GM19043 (cell line): Measurements from ENCODE around the gene TSHZ1.

Experiments
- ATAC-seq: cut with Tn5 transposase; IDR thresholded peaks from one replicate; pipeline ENCODE4 v1.9.1; 2021; ENCODE audit warnings: low read depth; ENCODE audit not compliant: unreplicated experiment

TSHZ1 gene

GRCh38 chr18:75218065-75218923 lies 7.7 kb downstream of the TSHZ1 start:
- no peak for ATAC-seq

- ATAC-seq: no peak
Observed at GRCh38 chr18:75219745-75220375, 9.3 kb downstream of the TSHZ1 start.

- no peak for ATAC-seq
Observed at GRCh38 chr18:75220551-75221355, 10.2 kb downstream of the TSHZ1 start.

GRCh38 chr18:75221397-75221796 lies 10.8 kb downstream of the TSHZ1 start:
- no peak for ATAC-seq

- no peak for ATAC-seq
Observed at GRCh38 chr18:75221897-75222296, 11.3 kb downstream of the TSHZ1 start.

GRCh38 chr18:75222407-75222806 lies 11.8 kb downstream of the TSHZ1 start:
- ATAC-seq: no peak

GRCh38 chr18:75223687-75224347 lies 13.2 kb downstream of the TSHZ1 start:
- ATAC-seq: no peak

GRCh38 chr18:75226286-75226955 lies 15.8 kb downstream of the TSHZ1 start:
- ATAC-seq: no peak

- no peak for ATAC-seq
Observed at GRCh38 chr18:75226956-75227316, 16.3 kb downstream of the TSHZ1 start.

GRCh38 chr18:75227535-75228296 lies 17.1 kb downstream of the TSHZ1 start:
- no peak for ATAC-seq

GRCh38 chr18:75228967-75229366 lies 18.4 kb downstream of the TSHZ1 start:
- no peak for ATAC-seq

GRCh38 chr18:75229437-75229836 lies 18.8 kb downstream of the TSHZ1 start:
- no peak for ATAC-seq

GRCh38 chr18:75230163-75231052 lies 19.8 kb downstream of the TSHZ1 start:
- ATAC-seq: no peak

GRCh38 chr18:75231053-75231406 lies 20.4 kb downstream of the TSHZ1 start:
- ATAC-seq: no peak

- no peak for ATAC-seq
Observed at GRCh38 chr18:75234901-75235300, 24.3 kb downstream of the TSHZ1 start.

- no peak for ATAC-seq
Observed at GRCh38 chr18:75235896-75236295, 25.3 kb downstream of the TSHZ1 start.

GRCh38 chr18:75238100-75238499 lies 27.5 kb downstream of the TSHZ1 start:
- no peak for ATAC-seq

- no peak for ATAC-seq
Observed at GRCh38 chr18:75238786-75239185, 28.2 kb downstream of the TSHZ1 start.

- ATAC-seq: no peak
Observed at GRCh38 chr18:75240433-75240832, 29.8 kb downstream of the TSHZ1 start.
